Caco-2 (cell line): ENCODE data around the gene COL8A1. TPM values are rescaled to one million over a fixed set of nuclear protein-coding genes. Genes with fewer than 3 reads are reported as not detected.

ENCODE experiments used
- BruUV-seq: library from RNA; stranded (reverse); fragments of 400-500 nt; replicated peaks from 2 replicates; lab custom pipeline; 2021; lab: Mats Ljungman, UMichigan
- CTCF ChIA-PET: fragments of 300-600 bp; sonication (Branson Sonifier 250); formaldehyde crosslinking; loops from one replicate; lab custom pipeline; 2022; ENCODE audit warnings: antibody characterized with exemption; lab: Charles Lee
- POLR2A ChIA-PET: fragments of 300-600 bp; sonication (Branson Sonifier 250); formaldehyde crosslinking; loops from one replicate; lab custom pipeline; 2022; ENCODE audit warnings: antibody characterized with exemption; lab: Charles Lee
- DNase-seq, 2 experiments: peaks; one replicate each; pipeline versions ENCODE4 v3.0.0 to v3.0.0-alpha.2; 2020 to 2022
- H3K27me3 ChIP-seq: replicated peaks from 2 replicates; pipeline ENCODE4 v1.6.0; 2011; ENCODE audit warnings: low read length; ENCODE audit not compliant: control insufficient read depth, insufficient read depth
- H3K36me3 ChIP-seq: 2 replicates; pipeline ENCODE4 v1.5.1; 2011; ENCODE audit warnings: low read length; ENCODE audit not compliant: control insufficient read depth, insufficient read depth
- H3K4me1 ChIP-seq: fragments of 250-450 bp; sonication (Bioruptor Pico); 2 replicates; pipeline ENCODE4 v1.5.1; 2020; ENCODE audit warnings: mild to moderate bottlenecking
- H3K4me3 ChIP-seq: 2 replicates; pipeline ENCODE4 v1.5.1; 2011; ENCODE audit warnings: low read depth, mild to moderate bottlenecking, control low read depth, low read length
- H3K9me3 ChIP-seq: fragments of 250-450 bp; sonication (Bioruptor Pico); 2 replicates; pipeline ENCODE4 v1.5.1; 2020; ENCODE audit warnings: mild to moderate bottlenecking, moderate library complexity
- H3K27ac Mint-ChIP-seq: one replicate; pipeline ENCODE4 v1.8.0; 2022; ENCODE audit warnings: mixed read lengths; ENCODE audit not compliant: unreplicated experiment
- H3K27me3 Mint-ChIP-seq: one replicate; pipeline ENCODE4 v1.8.0; 2022; ENCODE audit warnings: mixed read lengths; ENCODE audit not compliant: insufficient read depth, unreplicated experiment
- H3K36me3 Mint-ChIP-seq: one replicate; pipeline ENCODE4 v1.8.0; 2022; ENCODE audit warnings: mild to moderate bottlenecking, mixed read lengths; ENCODE audit not compliant: insufficient read depth, unreplicated experiment
- H3K4me1 Mint-ChIP-seq: one replicate; pipeline ENCODE4 v1.8.0; 2022; ENCODE audit warnings: low read depth, mixed read lengths; ENCODE audit not compliant: unreplicated experiment
- H3K4me3 Mint-ChIP-seq: one replicate; pipeline ENCODE4 v1.8.0; 2022; ENCODE audit warnings: mild to moderate bottlenecking, moderate library complexity, mixed read lengths; ENCODE audit not compliant: unreplicated experiment
- H3K9me3 Mint-ChIP-seq: one replicate; pipeline ENCODE4 v1.8.0; 2022; ENCODE audit warnings: mixed read lengths; ENCODE audit not compliant: unreplicated experiment
- intact Hi-C: fragments of 100-400 bp; cut with micrococcal nuclease; formaldehyde crosslinking; loops from one replicate; pipeline ENCODE4 v1.10.0; 2022; ENCODE audit not compliant: unreplicated experiment
- total RNA-seq: library from RNA; stranded (reverse); gene quantifications from 2 replicates; pipeline ENCODE4 v1.2.3, GENCODE V29; 2022
- TF ChIP-seq, protein P1 (sequence below), 2 experiments: fragments of 200-600 bp in 1 of 2; IDR thresholded peaks; 1 replicate in 1 of 2; 2 replicates in 1 of 2; pipeline versions ENCODE4 v1.5.1 to v1.8.0; 2011 to 2022; ENCODE audit warnings: antibody characterized with exemption in 1 of 2, control low read depth in 1 of 2, inconsistent platforms in 1 of 2, low read depth in 1 of 2, low read length in 1 of 2, mild to moderate bottlenecking in 1 of 2, moderate library complexity in 1 of 2; ENCODE audit not compliant: insufficient read depth in 1 of 2, severe bottlenecking in 1 of 2, unreplicated experiment in 1 of 2

The COL8A1 gene
- total RNA-seq, 1 experiment from 2014 or later, result not detected

GRCh38 chr3:99708207-99708745, 69.9 kb downstream of the COL8A1 start:
- CTCF ChIA-PET, result no interaction called here
- H3K27me3 Mint-ChIP-seq, result peaks cover 7% of the 10 kb centered on the region
- H3K9me3 Mint-ChIP-seq, result no peaks in the 10 kb centered on the region
- TF ChIP-seq, protein P1, sequence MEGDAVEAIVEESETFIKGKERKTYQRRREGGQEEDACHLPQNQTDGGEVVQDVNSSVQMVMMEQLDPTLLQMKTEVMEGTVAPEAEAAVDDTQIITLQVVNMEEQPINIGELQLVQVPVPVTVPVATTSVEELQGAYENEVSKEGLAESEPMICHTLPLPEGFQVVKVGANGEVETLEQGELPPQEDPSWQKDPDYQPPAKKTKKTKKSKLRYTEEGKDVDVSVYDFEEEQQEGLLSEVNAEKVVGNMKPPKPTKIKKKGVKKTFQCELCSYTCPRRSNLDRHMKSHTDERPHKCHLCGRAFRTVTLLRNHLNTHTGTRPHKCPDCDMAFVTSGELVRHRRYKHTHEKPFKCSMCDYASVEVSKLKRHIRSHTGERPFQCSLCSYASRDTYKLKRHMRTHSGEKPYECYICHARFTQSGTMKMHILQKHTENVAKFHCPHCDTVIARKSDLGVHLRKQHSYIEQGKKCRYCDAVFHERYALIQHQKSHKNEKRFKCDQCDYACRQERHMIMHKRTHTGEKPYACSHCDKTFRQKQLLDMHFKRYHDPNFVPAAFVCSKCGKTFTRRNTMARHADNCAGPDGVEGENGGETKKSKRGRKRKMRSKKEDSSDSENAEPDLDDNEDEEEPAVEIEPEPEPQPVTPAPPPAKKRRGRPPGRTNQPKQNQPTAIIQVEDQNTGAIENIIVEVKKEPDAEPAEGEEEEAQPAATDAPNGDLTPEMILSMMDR (IDR thresholded peaks at IDR 0.05; ENCODE audit: insufficient read depth in 1 of 2, low read depth in 1 of 2, low read length in 1 of 2, severe bottlenecking in 1 of 2, unreplicated experiment in 1 of 2), result no peak
- Histone ChIP-seq H3K4me3 (no peak overlapping the region), H3K4me1 (no peaks in the 10 kb centered on the region), H3K36me3 (no peaks in the 10 kb centered on the region), H3K9me3 (no peaks in the 10 kb centered on the region), H3K27me3 (no peaks in the 10 kb centered on the region)
- no peak for DNase-seq
- no peak overlapping the region for H3K27ac Mint-ChIP-seq
- no TSS peak for BruUV-seq
- no peaks in the 10 kb centered on the region for H3K4me1 Mint-ChIP-seq
- POLR2A ChIA-PET, result no interaction called here
- H3K4me3 Mint-ChIP-seq, result no peak overlapping the region
- intact Hi-C loops, result no loop called here
- no peaks in the 10 kb centered on the region for H3K36me3 Mint-ChIP-seq

- no peak for DNase-seq
- intact Hi-C loops, result no loop called here
- H3K4me3 ChIP-seq, result no peak overlapping the region
- peaks cover 6% of the 10 kb centered on the region for H3K27me3 Mint-ChIP-seq
- CTCF ChIA-PET, result no interaction called here
- TF ChIP-seq, protein P1 (IDR thresholded peaks at IDR 0.05; ENCODE audit: insufficient read depth in 1 of 2, low read depth in 1 of 2, low read length in 1 of 2, severe bottlenecking in 1 of 2, unreplicated experiment in 1 of 2), result no peak
- no peaks in the 10 kb centered on the region for H3K9me3 Mint-ChIP-seq
- no peaks in the 10 kb centered on the region for H3K9me3 ChIP-seq
- no peaks in the 10 kb centered on the region for H3K27me3 ChIP-seq
- H3K36me3 Mint-ChIP-seq, result no peaks in the 10 kb centered on the region
- no peaks in the 10 kb centered on the region for H3K4me1 Mint-ChIP-seq
- H3K36me3 ChIP-seq, result no peaks in the 10 kb centered on the region
- POLR2A ChIA-PET, result no interaction called here
- no peaks in the 10 kb centered on the region for H3K4me1 ChIP-seq
- no peak overlapping the region for H3K27ac Mint-ChIP-seq
- BruUV-seq, result no TSS peak
- no peak overlapping the region for H3K4me3 Mint-ChIP-seq
These were observed 71.3 kb downstream of the COL8A1 start for GRCh38 chr3:99709686-99710085.

DNA sequence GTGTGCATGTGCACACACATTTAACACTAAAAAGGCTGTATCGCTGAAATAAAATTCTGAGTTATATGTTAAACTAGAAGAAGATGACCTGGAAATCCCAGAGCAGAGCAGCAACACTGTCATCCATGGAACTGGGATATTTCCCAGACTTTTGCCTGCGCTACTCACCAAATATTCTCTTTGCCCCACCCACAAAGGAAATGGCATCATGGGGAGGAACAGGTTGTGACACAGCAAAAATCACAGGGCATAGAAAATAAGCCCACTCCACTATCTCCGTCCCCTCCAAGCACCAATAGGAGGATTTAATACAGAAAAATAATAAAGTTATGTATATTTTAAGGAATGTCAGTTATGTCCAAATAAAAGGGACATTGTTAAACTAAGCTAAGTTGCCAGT, 71.7 kb downstream of the COL8A1 start:
- Mint-ChIP-seq H3K36me3 (no peaks in the 10 kb centered on the region), H3K4me3 (no peak overlapping the region), H3K27ac (no peak overlapping the region), H3K9me3 (no peaks in the 10 kb centered on the region), H3K27me3 (peaks cover 7% of the 10 kb centered on the region), H3K4me1 (no peaks in the 10 kb centered on the region)
- Histone ChIP-seq H3K36me3 (no peaks in the 10 kb centered on the region), H3K9me3 (no peaks in the 10 kb centered on the region), H3K4me3 (no peak overlapping the region), H3K4me1 (no peaks in the 10 kb centered on the region), H3K27me3 (no peaks in the 10 kb centered on the region)
- no TSS peak for BruUV-seq
- ChIA-PET POLR2A (no interaction called here), CTCF (no interaction called here)
- intact Hi-C loops, result no loop called here
- TF ChIP-seq, protein P1 (IDR thresholded peaks at IDR 0.05; ENCODE audit: insufficient read depth in 1 of 2, low read depth in 1 of 2, low read length in 1 of 2, severe bottlenecking in 1 of 2, unreplicated experiment in 1 of 2), result no peak
- no peak for DNase-seq
